AG09319 (cell line): Measurements from ENCODE around the gene COL26A1.

Source experiments
- DNase-seq: peaks from one replicate; pipeline ENCODE4 v3.0.0-alpha.2; 2010; ENCODE audit warnings: low read depth; ENCODE audit errors: extremely low read depth
- TF ChIP-seq, protein P1 (sequence below): IDR thresholded peaks from 2 replicates; pipeline ENCODE4 v1.5.1; 2011; ENCODE audit warnings: low read depth, mild to moderate bottlenecking, inconsistent platforms, low read length, moderate library complexity

Gene COL26A1

DNA sequence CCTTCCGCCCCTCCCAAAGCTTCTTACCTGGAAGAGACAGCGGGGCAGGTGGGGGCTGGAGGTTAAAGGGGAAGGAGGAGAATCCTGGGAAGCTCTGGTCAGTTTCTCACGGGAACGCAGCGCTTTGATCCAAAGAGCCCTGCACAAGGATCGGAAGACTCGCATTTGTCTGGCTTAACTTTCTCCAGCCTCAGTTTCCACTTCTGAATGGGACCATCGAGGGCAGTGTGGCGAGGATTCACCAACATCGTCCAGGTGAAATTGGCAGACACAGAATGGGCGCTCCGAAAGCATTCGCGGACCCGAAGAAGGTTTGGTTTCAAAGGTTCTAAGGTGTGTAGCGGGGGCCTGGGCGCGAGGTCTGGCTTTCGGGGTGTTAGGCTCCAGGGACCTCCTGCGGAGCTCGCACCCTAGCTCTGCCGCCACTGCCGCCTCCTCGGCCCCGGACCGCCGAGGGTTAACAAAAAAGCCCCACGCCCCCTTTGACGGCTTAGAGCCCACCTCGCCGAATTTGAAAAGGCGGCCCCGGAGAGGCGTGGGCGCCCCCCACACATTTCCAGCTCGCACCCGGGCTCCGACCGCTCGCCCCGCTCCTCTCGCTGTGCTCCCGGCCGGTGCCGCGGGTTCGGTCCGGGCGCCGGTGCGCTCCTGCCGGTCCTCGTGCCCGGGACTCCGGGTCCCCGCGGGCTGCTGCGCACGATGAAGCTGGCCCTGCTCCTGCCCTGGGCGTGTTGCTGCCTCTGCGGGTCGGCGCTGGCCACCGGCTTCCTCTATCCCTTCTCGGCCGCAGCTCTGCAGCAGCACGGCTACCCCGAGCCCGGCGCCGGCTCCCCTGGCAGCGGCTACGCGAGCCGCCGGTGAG, at the start of gene COL26A1:
COL26A1 (plus strand) TSS at position 542 of the 862 bp plus-strand sequence; CDS start at position 700, 158 bp downstream.
- DNase-seq, result no peak
- TF ChIP-seq, protein P1, sequence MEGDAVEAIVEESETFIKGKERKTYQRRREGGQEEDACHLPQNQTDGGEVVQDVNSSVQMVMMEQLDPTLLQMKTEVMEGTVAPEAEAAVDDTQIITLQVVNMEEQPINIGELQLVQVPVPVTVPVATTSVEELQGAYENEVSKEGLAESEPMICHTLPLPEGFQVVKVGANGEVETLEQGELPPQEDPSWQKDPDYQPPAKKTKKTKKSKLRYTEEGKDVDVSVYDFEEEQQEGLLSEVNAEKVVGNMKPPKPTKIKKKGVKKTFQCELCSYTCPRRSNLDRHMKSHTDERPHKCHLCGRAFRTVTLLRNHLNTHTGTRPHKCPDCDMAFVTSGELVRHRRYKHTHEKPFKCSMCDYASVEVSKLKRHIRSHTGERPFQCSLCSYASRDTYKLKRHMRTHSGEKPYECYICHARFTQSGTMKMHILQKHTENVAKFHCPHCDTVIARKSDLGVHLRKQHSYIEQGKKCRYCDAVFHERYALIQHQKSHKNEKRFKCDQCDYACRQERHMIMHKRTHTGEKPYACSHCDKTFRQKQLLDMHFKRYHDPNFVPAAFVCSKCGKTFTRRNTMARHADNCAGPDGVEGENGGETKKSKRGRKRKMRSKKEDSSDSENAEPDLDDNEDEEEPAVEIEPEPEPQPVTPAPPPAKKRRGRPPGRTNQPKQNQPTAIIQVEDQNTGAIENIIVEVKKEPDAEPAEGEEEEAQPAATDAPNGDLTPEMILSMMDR, result no peak

DNA sequence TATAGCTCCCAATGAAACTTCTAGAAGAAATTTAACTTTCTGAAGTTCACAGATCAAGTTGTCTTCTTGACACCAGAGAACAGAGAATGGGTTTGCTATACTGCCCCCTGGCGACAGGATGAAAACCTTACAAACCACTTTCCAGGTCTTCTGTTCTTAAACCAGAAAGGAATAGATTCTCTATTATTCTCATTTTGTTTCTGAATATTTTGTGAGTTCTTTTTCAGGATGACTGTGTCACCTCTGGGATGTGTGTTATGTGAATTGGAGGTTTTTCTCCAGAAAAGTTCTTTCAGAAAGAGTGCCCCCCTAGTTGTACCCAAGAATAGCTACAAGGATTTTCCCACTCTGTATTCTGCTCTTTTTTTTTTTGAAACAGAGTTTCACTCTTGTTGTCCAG, 47.3 kb upstream of the COL26A1 start:
- TF ChIP-seq, protein P1, result peak; percentile 58
- no peak for DNase-seq

DNA sequence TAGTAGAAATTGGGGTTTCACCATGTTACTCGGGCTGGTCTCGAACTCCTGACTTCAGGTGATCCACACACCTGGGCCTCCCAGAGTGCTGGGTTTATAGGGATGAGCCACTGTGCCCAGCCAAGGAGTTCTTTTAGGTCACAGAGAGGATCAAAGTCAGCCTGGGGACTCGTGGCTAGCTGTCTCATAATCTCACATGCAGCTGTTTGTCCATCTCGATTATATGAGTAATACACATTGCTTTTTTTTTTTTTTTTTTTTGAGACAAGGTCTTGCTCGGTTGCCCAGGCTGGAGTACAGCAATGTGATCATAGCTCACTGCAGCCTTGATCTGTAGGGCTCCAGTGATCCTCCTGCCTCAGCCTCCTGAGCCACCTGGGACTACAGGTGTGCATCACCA, 43.3 kb upstream of the COL26A1 start:
- TF ChIP-seq, protein P1, result no peak

DNA sequence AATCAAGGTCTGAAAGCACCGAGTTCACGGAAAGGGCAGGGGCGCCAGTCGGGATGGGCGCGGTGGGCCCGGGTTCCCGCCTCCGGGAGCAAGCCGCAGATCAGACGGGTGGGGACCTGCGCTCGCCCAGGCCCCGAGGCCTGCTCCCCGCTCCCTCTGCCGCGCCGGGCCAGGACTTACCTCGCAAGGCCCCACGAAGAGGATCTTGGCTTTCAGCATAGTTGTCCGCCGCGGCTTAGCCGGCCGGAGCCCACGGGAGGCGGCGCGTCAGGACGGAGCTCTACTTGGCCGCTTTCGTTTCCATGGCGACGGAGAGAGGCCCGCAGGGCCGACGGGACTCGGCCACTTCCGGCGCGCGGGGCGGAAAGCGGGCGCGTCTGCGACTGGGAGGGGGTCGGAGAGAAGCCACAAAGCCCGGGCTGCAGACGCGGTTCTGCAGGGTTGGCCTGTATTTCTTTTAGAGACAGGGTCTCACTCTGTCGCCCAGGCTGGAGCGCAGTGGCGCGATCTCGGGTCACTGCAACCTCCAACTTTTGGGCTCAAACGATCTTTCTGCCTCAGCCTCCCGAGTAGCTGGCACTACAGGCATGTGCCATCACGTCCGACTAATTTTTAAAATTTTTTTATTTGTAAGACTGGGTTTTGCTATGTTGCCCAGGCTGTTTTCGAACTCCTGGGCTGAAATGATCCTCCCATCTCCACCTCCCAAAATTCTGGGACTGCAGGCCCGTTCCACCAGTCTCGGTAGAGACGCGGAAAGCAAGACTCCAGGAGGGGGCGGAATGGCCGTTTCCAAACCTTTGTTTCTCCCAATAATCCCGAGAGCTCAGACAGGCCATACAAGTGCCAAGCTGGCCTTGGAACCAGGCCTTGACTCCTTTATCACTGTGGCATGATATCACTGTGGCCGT, 40.9 kb upstream of the COL26A1 start, which contains the start of gene IFT22:
IFT22 (minus strand) TSS at position 322 of the 911 bp plus-strand sequence; CDS start at position 219, 103 bp downstream.
- DNase-seq, result peak; percentile 71
- TF ChIP-seq, protein P1, result peak; percentile 63

More for the DNA sequence above, 43.3 kb upstream of the COL26A1 start:
- no peak for DNase-seq

DNA sequence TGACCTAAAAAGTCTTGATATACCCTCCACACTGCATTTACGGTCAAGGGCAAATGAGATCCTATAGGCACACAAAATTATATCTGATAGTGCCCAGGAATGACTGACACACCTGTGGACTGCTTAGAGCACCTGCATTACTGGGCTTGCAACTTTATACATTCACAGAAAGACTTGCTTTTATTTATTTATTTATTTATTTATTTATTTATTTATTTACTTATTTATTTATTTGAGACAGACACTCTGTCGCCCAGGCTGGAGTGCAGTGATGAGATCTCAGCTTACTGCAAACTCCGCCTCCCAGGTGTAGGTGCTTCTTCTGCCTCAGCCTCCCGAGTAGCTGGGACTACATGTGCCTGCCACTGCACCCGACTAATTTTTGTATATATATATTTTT, 34.5 kb upstream of the COL26A1 start:
- no peak for DNase-seq
- TF ChIP-seq, protein P1, result no peak

DNA sequence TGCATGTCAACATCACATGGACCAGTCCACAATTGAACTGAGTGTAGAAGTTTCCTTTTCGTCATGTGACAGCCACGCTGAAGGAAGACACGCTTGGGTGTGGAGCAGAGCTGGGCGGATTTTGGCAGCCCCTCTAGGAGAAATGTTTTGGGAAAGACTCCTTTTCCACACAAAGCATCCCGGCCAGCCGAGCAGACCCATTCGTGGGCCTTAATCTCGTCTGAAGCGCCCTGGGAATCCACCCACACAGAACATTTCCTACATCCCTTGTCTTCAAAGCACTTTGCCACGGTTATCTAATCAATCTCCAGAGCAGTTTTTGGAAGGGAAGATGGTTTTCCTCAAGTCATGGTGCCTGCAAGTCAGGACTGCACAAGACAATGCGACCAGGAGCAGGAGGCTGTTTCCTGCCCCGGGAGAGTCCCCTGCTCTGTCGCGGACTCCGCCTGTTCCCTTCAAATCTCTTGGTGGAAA, 32.6 kb upstream of the COL26A1 start:
- DNase-seq, result no peak
- TF ChIP-seq, protein P1, result no peak
